AG09319 (cell line): ENCODE data around the gene ASS1.

Experiments used
- DNase-seq: peaks from one replicate; pipeline ENCODE4 v3.0.0-alpha.2; 2010; ENCODE audit warnings: low read depth; ENCODE audit errors: extremely low read depth
- TF ChIP-seq, protein P1 (sequence below): IDR thresholded peaks from 2 replicates; pipeline ENCODE4 v1.5.1; 2011; ENCODE audit warnings: low read depth, mild to moderate bottlenecking, inconsistent platforms, low read length, moderate library complexity

The ASS1 gene

DNA sequence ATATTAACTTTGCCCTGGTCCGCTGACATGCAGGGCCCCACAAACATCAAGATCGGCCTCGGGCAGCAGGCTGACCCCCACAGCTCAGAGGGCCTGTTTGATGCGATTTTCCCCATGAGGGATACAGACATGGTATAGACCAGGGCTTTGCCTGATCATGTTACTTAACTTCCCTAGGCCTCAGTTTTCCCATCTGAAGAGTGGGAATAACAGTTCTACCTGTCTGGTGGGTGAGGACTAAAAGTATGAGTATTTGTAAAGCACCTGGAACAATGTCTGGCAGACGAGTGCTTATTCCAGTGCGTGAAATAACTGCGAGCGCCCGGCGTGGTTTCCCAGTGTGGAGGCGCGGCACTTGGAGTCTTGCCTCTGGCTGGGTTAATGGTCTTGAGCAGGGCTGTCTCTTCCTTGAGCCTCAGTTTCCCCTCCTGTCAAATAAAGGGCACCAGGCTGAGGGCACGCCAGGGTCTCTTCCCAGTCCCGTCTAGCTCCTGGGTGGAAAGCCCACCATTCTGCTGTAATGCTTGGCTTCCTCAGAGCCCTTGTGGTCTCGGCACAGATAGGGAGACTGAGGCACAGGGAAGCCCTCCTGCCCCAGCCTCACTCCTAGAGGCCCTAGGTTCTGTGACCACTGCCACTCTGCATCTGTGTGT lies 47.2 kb downstream of the ASS1 start:
- DNase-seq, result no peak
- TF ChIP-seq, protein P1, sequence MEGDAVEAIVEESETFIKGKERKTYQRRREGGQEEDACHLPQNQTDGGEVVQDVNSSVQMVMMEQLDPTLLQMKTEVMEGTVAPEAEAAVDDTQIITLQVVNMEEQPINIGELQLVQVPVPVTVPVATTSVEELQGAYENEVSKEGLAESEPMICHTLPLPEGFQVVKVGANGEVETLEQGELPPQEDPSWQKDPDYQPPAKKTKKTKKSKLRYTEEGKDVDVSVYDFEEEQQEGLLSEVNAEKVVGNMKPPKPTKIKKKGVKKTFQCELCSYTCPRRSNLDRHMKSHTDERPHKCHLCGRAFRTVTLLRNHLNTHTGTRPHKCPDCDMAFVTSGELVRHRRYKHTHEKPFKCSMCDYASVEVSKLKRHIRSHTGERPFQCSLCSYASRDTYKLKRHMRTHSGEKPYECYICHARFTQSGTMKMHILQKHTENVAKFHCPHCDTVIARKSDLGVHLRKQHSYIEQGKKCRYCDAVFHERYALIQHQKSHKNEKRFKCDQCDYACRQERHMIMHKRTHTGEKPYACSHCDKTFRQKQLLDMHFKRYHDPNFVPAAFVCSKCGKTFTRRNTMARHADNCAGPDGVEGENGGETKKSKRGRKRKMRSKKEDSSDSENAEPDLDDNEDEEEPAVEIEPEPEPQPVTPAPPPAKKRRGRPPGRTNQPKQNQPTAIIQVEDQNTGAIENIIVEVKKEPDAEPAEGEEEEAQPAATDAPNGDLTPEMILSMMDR, result no peak

DNA sequence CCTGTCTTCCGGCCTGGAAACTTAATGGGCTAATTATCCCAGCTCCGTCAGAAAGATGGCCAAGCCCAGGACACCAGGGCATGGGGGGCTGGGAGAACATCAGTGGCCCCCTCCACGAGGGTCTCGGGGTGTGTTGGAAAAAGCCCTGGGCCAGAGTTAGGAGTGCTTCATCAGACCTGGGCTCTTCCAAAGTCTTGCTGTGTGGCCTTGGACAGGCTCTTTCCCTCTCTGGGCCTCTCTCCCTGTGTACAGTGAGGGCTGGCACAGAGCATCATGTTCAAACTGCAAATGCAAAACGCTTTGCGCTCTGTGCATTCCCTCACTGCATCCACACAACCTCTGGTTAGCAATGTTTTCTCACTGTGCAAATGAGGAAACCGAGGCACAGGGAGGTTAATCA lies 48.3 kb downstream of the ASS1 start:
- DNase-seq, result no peak
- TF ChIP-seq, protein P1, result no peak

DNA sequence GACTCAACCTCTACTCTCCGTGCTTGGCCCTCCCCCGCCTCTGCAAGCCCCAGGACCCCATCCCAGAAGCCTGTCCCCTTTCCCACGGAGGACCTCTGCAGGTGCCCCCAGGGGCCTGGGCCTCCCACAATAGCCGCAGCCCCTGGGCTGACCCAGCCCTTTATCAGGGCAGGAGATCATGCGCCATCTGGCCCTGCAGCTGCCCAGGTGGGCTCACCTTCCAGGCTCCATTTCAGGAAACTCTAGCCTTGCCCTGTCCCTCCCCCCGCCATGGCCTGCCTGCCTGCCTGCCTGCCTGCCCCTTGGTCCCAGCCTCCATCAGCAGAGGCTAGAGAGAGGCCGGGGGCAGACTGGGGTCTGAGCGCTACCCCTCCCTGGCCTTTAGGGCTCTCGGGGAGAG lies 48.7 kb downstream of the ASS1 start:
- no peak for DNase-seq
- TF ChIP-seq, protein P1, result no peak

DNA sequence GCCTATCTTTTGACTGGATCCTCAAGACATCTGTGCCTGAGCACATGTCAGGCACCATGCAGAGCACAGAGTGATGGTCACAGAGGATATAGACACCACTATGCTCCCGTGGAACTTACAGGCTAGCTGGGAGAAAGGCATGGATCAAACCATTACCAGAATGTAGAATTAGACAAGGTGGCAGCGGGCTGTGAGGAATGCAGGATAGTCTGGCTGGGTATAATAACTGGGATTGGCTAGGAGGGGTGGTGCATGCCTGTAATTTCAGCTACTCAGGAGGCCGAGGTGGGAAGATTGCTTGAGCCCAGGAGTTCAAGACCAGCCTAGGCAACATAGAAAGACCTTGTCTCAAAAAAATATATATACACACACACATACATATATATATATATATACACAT lies 50.3 kb downstream of the ASS1 start:
- no peak for DNase-seq
- TF ChIP-seq, protein P1, result no peak

DNA sequence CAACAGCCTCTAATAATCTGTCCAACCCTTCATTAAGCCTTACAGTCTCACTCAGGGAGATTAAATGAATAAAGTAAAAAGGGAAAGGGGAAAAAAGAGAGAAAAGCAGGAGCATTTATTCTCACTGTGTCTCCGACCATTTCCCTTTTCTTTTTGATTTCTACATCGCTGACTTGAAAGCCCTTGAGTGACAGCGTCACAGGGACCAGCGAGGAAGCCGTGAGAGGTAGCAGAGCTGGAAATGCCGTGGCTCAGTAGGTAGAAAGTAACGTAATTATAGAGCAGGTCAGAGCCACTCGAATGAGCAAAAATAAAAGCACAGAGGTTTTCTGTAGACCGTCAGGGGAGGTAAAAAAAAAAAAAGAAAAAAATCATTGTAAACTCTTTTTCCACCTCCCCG lies 52.4 kb downstream of the ASS1 start:
- TF ChIP-seq, protein P1, result no peak
- DNase-seq, result no peak

DNA sequence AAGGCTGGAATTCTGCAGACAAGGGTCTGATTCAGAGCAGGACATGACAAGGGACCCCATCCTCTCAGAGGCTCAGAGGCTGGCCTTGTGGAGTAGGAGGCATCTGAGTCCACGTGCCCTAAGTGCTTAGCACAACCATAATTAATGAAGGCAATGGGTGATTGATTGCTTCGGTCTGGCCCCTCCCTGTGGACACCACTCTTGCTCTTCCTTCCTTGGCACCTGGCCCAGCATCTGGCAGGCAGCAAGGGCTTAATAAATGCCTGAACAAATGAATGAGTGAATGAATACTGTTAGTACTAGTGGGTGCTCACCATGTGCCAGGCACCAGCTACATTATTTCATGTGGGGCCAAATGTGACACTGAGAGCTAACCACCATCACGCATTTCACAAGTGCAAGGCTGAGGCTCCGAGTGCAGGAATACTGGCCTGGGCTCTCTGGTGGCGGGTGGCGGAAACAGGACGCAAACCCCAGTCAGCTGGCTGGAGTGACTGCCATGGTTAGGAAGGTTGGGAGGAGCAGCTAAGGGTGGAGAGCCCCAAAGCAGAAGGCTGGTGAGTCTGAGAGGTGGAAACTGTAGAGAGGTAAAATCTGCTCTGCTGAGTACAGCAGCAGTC lies 53.6 kb downstream of the ASS1 start:
- TF ChIP-seq, protein P1, result no peak
- no peak for DNase-seq

DNA sequence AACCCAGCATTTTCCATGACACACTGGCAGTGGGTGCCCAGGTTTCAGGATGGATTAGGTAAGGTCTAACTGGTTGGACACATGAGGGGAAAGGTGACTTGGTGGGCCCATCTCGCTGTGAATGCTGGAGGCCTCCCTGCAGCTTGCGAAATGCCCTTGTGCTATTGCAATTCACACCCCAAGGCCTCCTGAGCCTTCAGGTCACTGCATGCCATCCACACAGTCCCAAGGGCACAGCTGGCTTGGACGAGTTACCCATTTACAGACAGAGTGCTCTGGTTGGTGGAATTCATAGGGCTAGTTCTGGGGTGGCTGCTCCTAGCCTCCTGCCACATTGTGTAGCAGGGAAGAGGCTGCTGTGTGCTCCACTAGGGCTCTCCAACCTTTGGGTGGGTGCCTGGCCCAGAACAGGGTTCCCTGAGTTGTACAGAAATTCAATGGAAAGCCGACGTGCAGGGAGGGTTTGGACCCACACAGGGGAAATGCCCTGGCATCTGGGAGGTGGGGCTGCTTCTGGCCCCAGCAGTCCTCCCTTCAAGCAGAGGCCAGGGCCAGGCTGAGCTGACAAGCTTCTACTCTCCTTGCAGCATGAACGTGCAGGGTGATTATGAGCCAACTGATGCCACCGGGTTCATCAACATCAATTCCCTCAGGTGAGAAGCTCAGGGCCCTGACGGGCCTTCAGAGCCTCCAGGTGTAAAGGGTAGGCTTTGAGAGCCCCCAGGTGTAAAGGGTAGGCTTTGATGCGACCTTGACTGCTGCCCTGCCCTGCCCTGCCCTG lies 54.3 kb downstream of the ASS1 start:
- TF ChIP-seq, protein P1, result no peak
- no peak for DNase-seq
